GM23248 (cell line): ENCODE results near the gene CCNYL1. TPM values are rescaled to one million over a fixed set of nuclear protein-coding genes. Genes with fewer than 3 reads are reported as not detected.

Experiments
- DNase-seq: peaks from one replicate; pipeline ENCODE4 v3.0.0-alpha.2; 2015
- H2AFZ ChIP-seq: fragments of 200-600 bp; sonication (generic); 2 replicates; pipeline ENCODE4 v1.6.1; 2016; ENCODE audit warnings: antibody characterized with exemption
- H3F3A ChIP-seq: fragments of 200-600 bp; sonication (generic); 2 replicates; pipeline ENCODE4 v1.6.1; 2016; ENCODE audit warnings: mild to moderate bottlenecking, antibody characterized with exemption, mixed run types; ENCODE audit not compliant: insufficient read depth
- H3K27ac ChIP-seq: fragments of 200-600 bp; sonication (generic); 2 replicates; pipeline ENCODE4 v1.5.1; 2016; ENCODE audit warnings: mild to moderate bottlenecking
- H3K27me3 ChIP-seq: fragments of 200-600 bp; sonication (generic); replicated peaks from 2 replicates; pipeline ENCODE4 v1.6.1; 2016; ENCODE audit warnings: mild to moderate bottlenecking; ENCODE audit not compliant: insufficient read depth
- H3K36me3 ChIP-seq: fragments of 200-600 bp; sonication (generic); 2 replicates; pipeline ENCODE4 v1.6.1; 2016; ENCODE audit warnings: low read depth, mild to moderate bottlenecking
- H3K4me1 ChIP-seq: fragments of 200-600 bp; sonication (generic); 2 replicates; pipeline ENCODE4 v1.6.1; 2016; ENCODE audit warnings: mild to moderate bottlenecking; ENCODE audit not compliant: insufficient read depth
- H3K4me2 ChIP-seq: fragments of 200-600 bp; sonication (generic); one replicate; pipeline ENCODE4 v1.6.1; 2016; ENCODE audit warnings: mild to moderate bottlenecking; ENCODE audit not compliant: unreplicated experiment
- H3K4me3 ChIP-seq: fragments of 200-600 bp; sonication (generic); 2 replicates; pipeline ENCODE4 v1.5.1; 2016; ENCODE audit warnings: mild to moderate bottlenecking
- H3K79me2 ChIP-seq: fragments of 200-600 bp; sonication (generic); 2 replicates; pipeline ENCODE4 v1.6.1; 2016; ENCODE audit warnings: mild to moderate bottlenecking; ENCODE audit not compliant: insufficient read depth
- H3K9ac ChIP-seq: fragments of 200-600 bp; sonication (generic); 2 replicates; pipeline ENCODE4 v1.6.1; 2016; ENCODE audit warnings: mild to moderate bottlenecking
- H3K9me2 ChIP-seq: fragments of 200-600 bp; sonication (generic); 2 replicates; pipeline ENCODE4 v1.6.1; 2016; ENCODE audit warnings: mixed run types, mild to moderate bottlenecking, moderate library complexity; ENCODE audit not compliant: insufficient read depth
- H3K9me3 ChIP-seq: fragments of 200-600 bp; sonication (generic); one replicate; pipeline ENCODE4 v1.6.1; 2017; ENCODE audit warnings: low read depth
- H4K20me1 ChIP-seq: fragments of 200-600 bp; sonication (generic); 2 replicates; pipeline ENCODE4 v1.6.0; 2016; ENCODE audit not compliant: insufficient read depth
- EZH2 ChIP-seq: fragments of 200-600 bp; sonication (generic); IDR thresholded peaks from 2 replicates; pipeline ENCODE4 v1.6.1; 2018; ENCODE audit warnings: antibody characterized with exemption, mild to moderate bottlenecking; ENCODE audit not compliant: insufficient read depth, poor library complexity, severe bottlenecking
- EZH2phosphoT487 ChIP-seq: fragments of 200-600 bp; sonication (generic); IDR thresholded peaks from 2 replicates; pipeline ENCODE4 v1.6.1; 2018; ENCODE audit warnings: antibody characterized with exemption, moderate library complexity, mild to moderate bottlenecking, low read depth; ENCODE audit not compliant: insufficient read depth
- WGBS, 2 experiments: methylation state at CpG; one replicate each; pipeline ENCODE4 v1.1.6; 2015 to 2017; ENCODE audit warnings: low lambda C conversion rate in 2 of 2, low coverage in 1 of 2; ENCODE audit errors: missing lambda C conversion rate in 2 of 2; 5-methylcytosine and 5-hydroxymethylcytosine counted together
- in situ Hi-C: fragments of 300-500 bp; cut with MboI; formaldehyde crosslinking; loops from 2 replicates; pipeline ENCODE4 v1.15.0; 2020
- polyA plus RNA-seq: library from polyadenylated mRNA; unstranded; fragments of >200 nt; fragmentation: Nextera tagmentation; extraction: Ambion mirVana; gene quantifications from 2 replicates; pipeline ENCODE4 v1.2.1, GENCODE V29; 2016
- total RNA-seq: library from RNA; depleted of rRNA; stranded (reverse); fragments of >200 nt; shearing (Covaris generic); gene quantifications from 2 replicates; pipeline ENCODE4 v1.2.3, GENCODE V29; 2014

The CCNYL1 gene
- total and polyA plus RNA-seq, 2 experiments from 2014 or later = 12.5 to 12.7 TPM

DNA sequence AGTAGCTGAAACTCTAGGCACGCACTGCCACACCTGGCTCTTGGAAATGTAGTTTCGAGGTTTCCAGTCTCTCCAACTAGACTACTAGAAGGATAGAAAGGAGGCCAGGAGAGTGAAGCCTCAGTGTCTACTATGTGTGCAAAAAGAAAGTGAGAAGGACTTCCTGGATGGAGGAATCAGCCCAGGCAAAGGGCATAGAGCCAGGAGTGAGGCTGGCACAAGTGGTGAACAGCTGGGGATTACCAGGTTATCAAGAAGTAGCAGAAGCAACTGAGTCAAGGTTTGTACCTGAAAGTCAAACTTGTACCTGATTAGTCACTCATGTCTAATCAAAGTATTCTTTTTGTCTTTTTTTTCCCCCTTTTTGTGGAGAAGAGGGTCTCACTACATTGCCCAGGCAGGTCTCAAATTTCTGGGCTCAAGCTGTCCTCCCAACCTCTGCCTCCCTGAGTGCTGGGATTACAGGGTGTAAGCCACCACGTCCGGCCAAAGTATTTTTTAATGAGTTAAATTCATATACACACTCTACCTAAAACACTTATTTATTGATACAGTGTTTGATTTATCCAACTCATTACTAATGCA lies 67.0 kb downstream of the CCNYL1 start:
- H3K27me3 ChIP-seq = peaks cover 5% of the 10 kb centered on the region; the same call in 1 of the 2 replicates
- DNase-seq = no peak
- no peaks in the 10 kb centered on the region for H3K9me2 ChIP-seq
- no peak overlapping the region for H3K4me2 ChIP-seq
- no peak overlapping the region for H2AFZ ChIP-seq
- in situ Hi-C loops = no loop called here
- no peaks in the 10 kb centered on the region for H3K36me3 ChIP-seq
- 70 to 75% methylated on average over 4 of the region's 4 CpGs for WGBS, 2 experiments
- no peak overlapping the region for H3K4me3 ChIP-seq
- H3F3A ChIP-seq = no peaks in the 10 kb centered on the region
- H3K9ac ChIP-seq = no peak overlapping the region
- H3K9me3 ChIP-seq = no peaks in the 10 kb centered on the region
- no peak overlapping the region for H3K27ac ChIP-seq
- H4K20me1 ChIP-seq = no peaks in the 10 kb centered on the region
- no peaks in the 10 kb centered on the region for H3K4me1 ChIP-seq
- H3K79me2 ChIP-seq = no peaks in the 10 kb centered on the region
- no peak for TF ChIP-seq EZH2

DNA sequence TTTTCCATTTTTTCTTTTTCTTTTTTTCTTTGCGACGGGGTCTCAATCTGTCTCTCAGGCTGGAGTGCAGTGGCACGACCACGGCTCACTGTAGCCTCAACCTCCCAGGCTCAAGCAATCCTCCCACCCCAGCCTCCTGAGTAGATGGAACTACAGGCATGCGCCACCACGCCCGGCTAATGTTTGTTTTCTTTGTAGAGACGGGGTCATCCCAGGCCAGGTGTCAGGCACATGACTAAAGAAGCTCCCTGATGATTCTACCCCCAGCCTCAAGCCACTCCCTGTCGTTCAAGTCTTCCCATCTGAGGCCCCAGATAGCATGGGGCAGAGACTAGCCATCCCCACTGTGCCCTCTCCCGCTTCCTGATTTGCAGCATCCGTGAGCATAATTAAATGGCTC lies 68.1 kb downstream of the CCNYL1 start:
- Histone ChIP-seq H3K4me2 (no peak overlapping the region), H3F3A (no peaks in the 10 kb centered on the region), H3K27me3 (peaks cover 5% of the 10 kb centered on the region; the same call in 1 of the 2 replicates), H3K9me2 (no peaks in the 10 kb centered on the region), H3K27ac (no peak overlapping the region), H3K36me3 (no peaks in the 10 kb centered on the region), H3K4me1 (no peaks in the 10 kb centered on the region), H4K20me1 (no peaks in the 10 kb centered on the region), H3K79me2 (no peaks in the 10 kb centered on the region), H3K9me3 (no peaks in the 10 kb centered on the region), H3K4me3 (no peak overlapping the region), H3K9ac (no peak overlapping the region), H2AFZ (no peak overlapping the region)
- TF ChIP-seq EZH2phosphoT487 = no peak
- no peak for TF ChIP-seq EZH2
- in situ Hi-C loops = no loop called here
- WGBS, 2 experiments = 65 to 70% methylated on average over 11 of the region's 11 CpGs
- DNase-seq = no peak

DNA sequence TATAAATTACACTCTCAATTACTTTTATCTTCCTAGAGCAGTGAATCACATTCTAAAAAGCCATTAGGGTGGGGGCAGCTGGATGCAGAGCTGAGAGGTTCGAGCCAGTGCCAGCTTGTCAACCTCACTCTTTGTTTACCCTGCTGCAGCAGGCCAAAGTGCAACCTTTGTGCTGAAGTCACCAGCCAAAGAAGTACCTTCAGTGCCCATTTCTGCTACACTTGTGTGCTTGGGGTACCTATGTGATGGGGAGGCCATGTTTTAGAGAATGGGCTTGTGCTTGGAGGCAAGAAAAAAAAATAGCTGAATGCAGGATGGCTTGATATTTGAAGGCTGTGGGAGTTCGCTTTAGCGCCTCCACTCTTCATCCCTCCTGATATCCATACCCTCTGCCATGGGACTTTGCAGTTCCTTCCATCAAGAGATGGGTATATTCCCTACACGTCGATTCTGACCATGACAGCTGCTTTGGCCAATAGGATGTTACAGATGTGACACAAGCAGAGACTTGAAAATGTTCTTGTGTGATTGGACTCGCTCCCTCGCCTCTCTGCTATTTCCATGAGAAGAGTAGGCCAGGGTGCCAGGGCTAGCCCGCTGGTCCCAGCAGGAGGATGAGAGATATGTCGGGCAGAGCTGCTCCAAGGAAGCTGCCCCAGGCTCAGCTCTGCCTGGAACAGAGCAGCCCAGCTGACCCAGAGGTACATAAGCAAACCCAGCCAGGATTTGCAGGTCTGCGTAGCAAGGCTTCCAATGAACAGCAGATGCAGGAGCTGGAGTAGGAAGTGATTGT lies 71.0 kb downstream of the CCNYL1 start:
- Histone ChIP-seq H2AFZ (no peak overlapping the region), H3K4me2 (no peak overlapping the region), H3K79me2 (no peaks in the 10 kb centered on the region), H3K4me3 (no peak overlapping the region), H3K9me3 (no peaks in the 10 kb centered on the region), H4K20me1 (no peaks in the 10 kb centered on the region), H3F3A (no peaks in the 10 kb centered on the region), H3K4me1 (no peaks in the 10 kb centered on the region), H3K36me3 (no peaks in the 10 kb centered on the region), H3K9me2 (no peaks in the 10 kb centered on the region), H3K9ac (no peak overlapping the region), H3K27ac (no peak overlapping the region), H3K27me3 (peaks cover 5% of the 10 kb centered on the region; the same call in 1 of the 2 replicates)
- WGBS, 2 experiments = 77 to 78% methylated on average over 10 of the region's 10 CpGs
- TF ChIP-seq EZH2phosphoT487 (no peak), EZH2 (no peak)
- in situ Hi-C loops = no loop called here
- DNase-seq = no peak

DNA sequence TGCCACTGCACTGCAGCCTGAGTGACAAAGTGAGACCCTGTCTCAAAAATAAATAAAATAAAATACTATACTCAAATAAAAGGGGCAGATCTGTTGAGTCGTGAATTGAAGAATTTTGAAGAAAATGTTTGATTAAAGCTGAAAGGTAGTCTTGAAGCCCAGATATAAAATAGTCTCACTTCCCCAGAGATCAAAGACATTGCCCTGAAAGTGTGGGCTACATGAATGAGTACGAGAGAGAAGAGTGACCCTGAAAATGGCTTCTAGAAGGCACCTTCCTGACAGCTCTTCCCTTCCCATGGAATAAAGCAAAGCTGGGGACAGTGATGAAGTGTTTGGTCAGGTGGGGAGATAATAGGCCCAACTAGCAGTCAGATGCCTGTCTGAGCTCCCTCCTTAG lies 72.1 kb downstream of the CCNYL1 start:
- Histone ChIP-seq H3K9me3 (no peaks in the 10 kb centered on the region), H3K36me3 (no peaks in the 10 kb centered on the region), H3K27ac (no peak overlapping the region), H3K9me2 (no peaks in the 10 kb centered on the region), H2AFZ (no peak overlapping the region), H3K4me3 (no peak overlapping the region), H4K20me1 (no peaks in the 10 kb centered on the region), H3K4me1 (no peaks in the 10 kb centered on the region), H3K27me3 (peaks cover 5% of the 10 kb centered on the region; the same call in 1 of the 2 replicates), H3K79me2 (no peaks in the 10 kb centered on the region), H3K9ac (no peak overlapping the region), H3F3A (no peaks in the 10 kb centered on the region), H3K4me2 (no peak overlapping the region)
- in situ Hi-C loops = no loop called here
- no peak for TF ChIP-seq EZH2
- no peak for TF ChIP-seq EZH2phosphoT487
- DNase-seq = no peak
- 63 to 88% methylated on average over 2 of the region's 2 CpGs for WGBS, 2 experiments
